ENCODE results near the gene HMX3.
"Not testable (repeated sequence)": the region's sequence is repeated elsewhere in the genome, so short reads cannot be mapped to it uniquely, and the experiment has no call there.

HMX3 gene

GRCh38 chr10:123175389-123176387, 39.9 kb downstream of the HMX3 start:
- no peak for DNase-seq (ENCODE audit: low read depth)

- DNase-seq (ENCODE audit: low read depth): not testable (repeated sequence)
Observed at GRCh38 chr10:123178390-123178789, 42.6 kb downstream of the HMX3 start.

GRCh38 chr10:123180101-123181090, 44.6 kb downstream of the HMX3 start:
- DNase-seq (ENCODE audit: low read depth): no peak

GRCh38 chr10:123183724-123184123, 48.0 kb downstream of the HMX3 start:
- no peak for DNase-seq (ENCODE audit: low read depth)

- DNase-seq (ENCODE audit: low read depth): no peak
Observed at GRCh38 chr10:123187781-123188180, 52.0 kb downstream of the HMX3 start.

All from CMK (cell line).